ENCODE results near the gene CCDC185.

- TF ChIP-seq CTCF (IDR thresholded peaks at IDR 0.05) (no peak), POLR2A (IDR thresholded peaks at IDR 0.05) (no peak)
Observed at GRCh38 chr1:223343692-223344091, 49.5 kb upstream of the CCDC185 start.

Measured in suprapubic skin (tissue), 3 donors.